ENCODE data around the gene CCDC93. TPM values are rescaled to one million over a fixed set of nuclear protein-coding genes. Genes with fewer than 3 reads are reported as not detected.

Gene CCDC93
- total RNA-seq, 1 experiment from 2014 or later, result 27.2 TPM

DNA sequence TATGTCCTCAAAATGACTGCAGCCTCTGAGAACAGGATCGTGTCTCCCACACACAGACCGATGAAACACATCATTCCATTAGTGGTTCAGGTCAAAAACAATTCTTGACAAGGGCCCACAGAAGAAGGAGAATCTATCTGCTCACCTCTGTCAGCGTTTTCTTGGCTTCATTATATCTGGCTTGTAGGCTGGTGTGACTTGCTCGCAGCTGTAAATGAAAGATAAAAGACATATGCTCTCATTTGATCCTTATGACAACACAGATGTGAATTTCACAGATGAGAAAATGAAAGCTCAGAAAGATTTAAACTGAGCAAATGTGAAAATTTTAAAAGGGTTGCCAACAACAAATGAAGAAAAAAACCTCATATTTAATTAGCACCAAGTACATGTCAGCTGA, 61.6 kb downstream of the CCDC93 start:
- intact Hi-C loops (cut with micrococcal nuclease; ENCODE audit: unreplicated experiment), result no loop called here
- no peaks in the 10 kb centered on the region for H3K27me3 ChIP-seq (replicated peaks; ENCODE audit: insufficient read depth, low read depth, low read length, poor library complexity)
- no peaks in the 10 kb centered on the region for H3K9me3 ChIP-seq (ENCODE audit: low read depth, low read length, poor library complexity, severe bottlenecking)
- H3K4me3 ChIP-seq (ENCODE audit: low read depth, low read length, poor library complexity, severe bottlenecking), result no peak overlapping the region
- TF ChIP-seq, protein P1, sequence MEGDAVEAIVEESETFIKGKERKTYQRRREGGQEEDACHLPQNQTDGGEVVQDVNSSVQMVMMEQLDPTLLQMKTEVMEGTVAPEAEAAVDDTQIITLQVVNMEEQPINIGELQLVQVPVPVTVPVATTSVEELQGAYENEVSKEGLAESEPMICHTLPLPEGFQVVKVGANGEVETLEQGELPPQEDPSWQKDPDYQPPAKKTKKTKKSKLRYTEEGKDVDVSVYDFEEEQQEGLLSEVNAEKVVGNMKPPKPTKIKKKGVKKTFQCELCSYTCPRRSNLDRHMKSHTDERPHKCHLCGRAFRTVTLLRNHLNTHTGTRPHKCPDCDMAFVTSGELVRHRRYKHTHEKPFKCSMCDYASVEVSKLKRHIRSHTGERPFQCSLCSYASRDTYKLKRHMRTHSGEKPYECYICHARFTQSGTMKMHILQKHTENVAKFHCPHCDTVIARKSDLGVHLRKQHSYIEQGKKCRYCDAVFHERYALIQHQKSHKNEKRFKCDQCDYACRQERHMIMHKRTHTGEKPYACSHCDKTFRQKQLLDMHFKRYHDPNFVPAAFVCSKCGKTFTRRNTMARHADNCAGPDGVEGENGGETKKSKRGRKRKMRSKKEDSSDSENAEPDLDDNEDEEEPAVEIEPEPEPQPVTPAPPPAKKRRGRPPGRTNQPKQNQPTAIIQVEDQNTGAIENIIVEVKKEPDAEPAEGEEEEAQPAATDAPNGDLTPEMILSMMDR (conservative IDR thresholded peaks at IDR 0.05; ENCODE audit: low read depth, low read length), result no peak
- no peak for TF ChIP-seq EZH2 (IDR thresholded peaks at IDR 0.05; ENCODE audit: borderline replicate concordance, low read depth, low read length, poor library complexity, severe bottlenecking)
- BruUV-seq (replicated peaks), result no TSS peak
- H3K4me1 ChIP-seq (ENCODE audit: insufficient read depth, low read length, poor library complexity, severe bottlenecking), result no peaks in the 10 kb centered on the region
- peaks cover 28% of the 10 kb centered on the region for H3K36me3 ChIP-seq (ENCODE audit: insufficient read depth, low read length, poor library complexity, severe bottlenecking)
- ChIA-PET POLR2A (ENCODE audit: low non-redundant PET) (no interaction called here), CTCF (no interaction called here)
- DNase-seq (ENCODE audit: low spot score), result no peak
- no peak overlapping the region for H3K27ac ChIP-seq (ENCODE audit: low read depth, low read length, poor library complexity, severe bottlenecking)

DNA sequence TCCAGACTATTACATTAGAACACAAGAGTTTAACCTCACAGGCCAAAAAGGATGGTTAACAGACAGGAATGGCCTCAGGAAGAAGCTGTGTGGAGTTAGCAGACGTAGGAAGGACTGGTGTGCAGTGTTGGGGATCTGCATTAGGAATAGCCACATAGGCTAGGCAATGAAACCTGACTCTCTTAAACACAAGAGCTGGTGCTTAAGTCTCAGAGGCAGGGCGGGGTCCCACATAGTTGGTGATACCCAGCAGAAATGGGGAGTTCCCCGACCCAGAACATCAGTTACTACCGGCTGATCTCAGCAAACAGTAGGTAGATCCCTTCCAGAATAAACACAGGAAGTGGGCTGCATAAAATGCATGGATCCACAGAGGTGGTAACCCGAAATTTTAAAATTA, 64.1 kb downstream of the CCDC93 start:
- Histone ChIP-seq H3K27me3 (replicated peaks; ENCODE audit: insufficient read depth, low read depth, low read length, poor library complexity) (no peaks in the 10 kb centered on the region), H3K4me3 (ENCODE audit: low read depth, low read length, poor library complexity, severe bottlenecking) (no peak overlapping the region), H3K4me1 (ENCODE audit: insufficient read depth, low read length, poor library complexity, severe bottlenecking) (no peaks in the 10 kb centered on the region), H3K36me3 (ENCODE audit: insufficient read depth, low read length, poor library complexity, severe bottlenecking) (peaks cover 45% of the 10 kb centered on the region), H3K9me3 (ENCODE audit: low read depth, low read length, poor library complexity, severe bottlenecking) (no peaks in the 10 kb centered on the region), H3K27ac (ENCODE audit: low read depth, low read length, poor library complexity, severe bottlenecking) (no peak overlapping the region)
- DNase-seq (ENCODE audit: low spot score), result no peak
- ChIA-PET POLR2A (ENCODE audit: low non-redundant PET) (no interaction called here), CTCF (no interaction called here)
- intact Hi-C loops (cut with micrococcal nuclease; ENCODE audit: unreplicated experiment), result no loop called here
- BruUV-seq (replicated peaks), result no TSS peak
- no peak for TF ChIP-seq EZH2 (IDR thresholded peaks at IDR 0.05; ENCODE audit: borderline replicate concordance, low read depth, low read length, poor library complexity, severe bottlenecking)
- TF ChIP-seq, protein P1 (conservative IDR thresholded peaks at IDR 0.05; ENCODE audit: low read depth, low read length), result no peak

DNA sequence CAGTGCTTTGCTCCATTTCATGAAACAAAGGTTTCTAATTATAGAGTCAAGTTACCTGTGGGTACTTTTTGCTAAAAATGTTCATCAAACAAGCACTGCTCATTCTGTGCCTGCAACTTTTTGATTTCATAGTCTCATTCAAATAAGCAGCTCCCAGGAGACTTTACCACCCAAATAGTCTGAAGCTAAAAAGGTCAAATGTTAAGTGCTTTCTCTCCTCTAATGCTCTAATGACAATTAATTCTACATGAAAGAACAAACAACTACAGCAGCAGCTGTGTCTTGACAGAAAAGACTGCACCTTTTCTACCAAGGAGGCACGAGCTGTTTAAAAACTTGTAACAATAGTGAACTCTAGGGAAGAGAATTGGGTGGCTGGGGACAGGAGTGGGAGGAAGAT, 65.3 kb downstream of the CCDC93 start:
- H3K27me3 ChIP-seq (replicated peaks; ENCODE audit: insufficient read depth, low read depth, low read length, poor library complexity), result no peaks in the 10 kb centered on the region
- no peaks in the 10 kb centered on the region for H3K9me3 ChIP-seq (ENCODE audit: low read depth, low read length, poor library complexity, severe bottlenecking)
- intact Hi-C loops (cut with micrococcal nuclease; ENCODE audit: unreplicated experiment), result no loop called here
- H3K27ac ChIP-seq (ENCODE audit: low read depth, low read length, poor library complexity, severe bottlenecking), result no peak overlapping the region
- H3K4me1 ChIP-seq (ENCODE audit: insufficient read depth, low read length, poor library complexity, severe bottlenecking), result no peaks in the 10 kb centered on the region
- no TSS peak for BruUV-seq (replicated peaks)
- DNase-seq (ENCODE audit: low spot score), result no peak
- ChIA-PET CTCF (no interaction called here), POLR2A (ENCODE audit: low non-redundant PET) (no interaction called here)
- TF ChIP-seq, protein P1 (conservative IDR thresholded peaks at IDR 0.05; ENCODE audit: low read depth, low read length), result no peak
- TF ChIP-seq EZH2 (IDR thresholded peaks at IDR 0.05; ENCODE audit: borderline replicate concordance, low read depth, low read length, poor library complexity, severe bottlenecking), result no peak
- no peak overlapping the region for H3K4me3 ChIP-seq (ENCODE audit: low read depth, low read length, poor library complexity, severe bottlenecking)
- peaks cover 46% of the 10 kb centered on the region for H3K36me3 ChIP-seq (ENCODE audit: insufficient read depth, low read length, poor library complexity, severe bottlenecking)

Data from A673 (cell line).